HG03196 (cell line): ENCODE data around the gene NDUFV1.
"Not testable (repeated sequence)": the region's sequence is repeated elsewhere in the genome, so short reads cannot be mapped to it uniquely, and the experiment has no call there.

ENCODE experiments used
- ATAC-seq: cut with Tn5 transposase; IDR thresholded peaks from one replicate; pipeline ENCODE4 v1.9.1; 2021; ENCODE audit not compliant: unreplicated experiment

Gene NDUFV1

GRCh38 chr11:67626970-67627369 is 20.2 kb downstream of the NDUFV1 start:
- ATAC-seq = no peak

- ATAC-seq = no peak
Observed at GRCh38 chr11:67627441-67627811, 20.7 kb downstream of the NDUFV1 start.

- ATAC-seq = no peak
Observed at GRCh38 chr11:67627812-67628624, 21.3 kb downstream of the NDUFV1 start.

GRCh38 chr11:67628710-67629385 is 22.1 kb downstream of the NDUFV1 start:
- ATAC-seq = no peak

GRCh38 chr11:67629386-67630227 is 22.9 kb downstream of the NDUFV1 start, which contains the start of gene NUDT8:
TSS of gene NUDT8 (minus strand) at chr11:67629937. CDS start at chr11:67629911, 26 bp downstream.
- peak; percentile 48 for ATAC-seq

GRCh38 chr11:67630228-67630942 is 23.6 kb downstream of the NDUFV1 start:
- peak; percentile 48 for ATAC-seq

GRCh38 chr11:67630943-67631331 is 24.2 kb downstream of the NDUFV1 start:
- ATAC-seq = no peak

- no peak for ATAC-seq
Observed at GRCh38 chr11:67631411-67631810, 24.7 kb downstream of the NDUFV1 start.

- no peak for ATAC-seq
Observed at GRCh38 chr11:67631853-67632174, 25.1 kb downstream of the NDUFV1 start.

- ATAC-seq = no peak
Observed at GRCh38 chr11:67632175-67632981, 25.6 kb downstream of the NDUFV1 start.

- no peak for ATAC-seq
Observed at GRCh38 chr11:67632982-67633755, 26.4 kb downstream of the NDUFV1 start.

GRCh38 chr11:67633758-67634365 is 27.1 kb downstream of the NDUFV1 start:
- no peak for ATAC-seq

- ATAC-seq = no peak
Observed at GRCh38 chr11:67634366-67635230, 27.9 kb downstream of the NDUFV1 start.

- ATAC-seq = no peak
Observed at GRCh38 chr11:67635231-67635521, 28.4 kb downstream of the NDUFV1 start.

- no peak for ATAC-seq
Observed at GRCh38 chr11:67636962-67637361, 30.2 kb downstream of the NDUFV1 start.

GRCh38 chr11:67637441-67637840 is 30.7 kb downstream of the NDUFV1 start:
- ATAC-seq = not testable (repeated sequence)

- no peak for ATAC-seq
Observed at GRCh38 chr11:67638535-67639437, 32.0 kb downstream of the NDUFV1 start.
